ENCODE results near the gene NLRC3.

DNA sequence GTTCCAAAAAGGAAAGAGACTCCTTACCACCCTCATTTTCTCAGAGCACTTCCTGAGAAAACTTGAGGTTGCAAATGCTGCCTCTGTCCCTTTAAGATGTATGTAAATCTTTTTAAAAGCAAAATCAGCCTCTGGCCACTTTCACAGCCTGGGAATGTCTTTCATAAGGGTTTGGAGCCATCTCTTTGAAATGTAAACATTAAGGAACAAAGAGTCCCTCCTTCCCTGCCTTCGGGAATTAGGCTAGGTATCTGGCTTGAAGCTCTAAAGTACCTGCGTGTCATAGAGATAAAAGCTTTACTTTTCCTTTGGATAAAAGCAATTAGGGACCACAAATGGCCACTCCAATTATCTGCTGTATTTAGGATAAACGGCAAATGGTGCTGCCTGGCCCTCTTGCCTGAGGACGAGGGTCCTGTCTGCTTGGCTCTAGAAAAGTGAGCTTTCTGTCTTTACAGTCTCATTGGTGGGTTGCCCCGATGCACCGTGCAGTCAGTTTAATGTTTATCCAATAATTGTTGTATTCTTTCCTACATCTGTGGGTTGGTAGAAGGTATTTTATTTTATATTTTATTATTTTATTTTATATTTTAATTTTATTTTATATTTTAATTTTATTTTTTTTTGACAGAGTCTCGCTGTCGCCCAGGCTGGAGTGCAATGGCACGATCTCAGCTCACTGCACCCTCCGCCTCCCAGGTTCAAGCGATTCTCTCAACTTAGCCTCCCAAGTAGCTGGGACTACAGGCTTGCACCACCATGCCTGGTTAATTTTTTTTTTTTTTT lies 23.9 kb downstream of the NLRC3 start:
- TF ChIP-seq POLR2A (IDR thresholded peaks at IDR 0.05; ENCODE audit: low read length) = no peak
- TF ChIP-seq GATA1 (IDR thresholded peaks at IDR 0.05; ENCODE audit: low read depth, low read length) = no peak

Data from erythroblast (primary cell).